K562 (cell line): ENCODE data around the gene EMP2. TPM values are rescaled to one million over a fixed set of nuclear protein-coding genes. Genes with fewer than 3 reads are reported as not detected.

Experiments used
- CHD1 ChIP-seq: fragments of 200-600 bp; sonication (generic); IDR thresholded peaks from one replicate; pipeline ENCODE4 v1.6.1; 2012; ENCODE audit warnings: mild to moderate bottlenecking, moderate library complexity, low read length, inconsistent platforms
- DEAF1 ChIP-seq: fragments of 450-650 bp; formaldehyde crosslinking; IDR thresholded peaks from 2 replicates; pipeline ENCODE4 v1.4.0; 2020; ENCODE audit warnings: mild to moderate bottlenecking, moderate library complexity
- GABPA ChIP-seq: fragments of 200-800 bp; sonication (Bioruptor generic); conservative IDR thresholded peaks from 2 replicates; pipeline ENCODE4 v1.6.1; 2016; ENCODE audit warnings: low read depth, missing genetic modification characterization, missing compliant biosample characterization
- HLTF ChIP-seq: fragments of 450-650 bp; IDR thresholded peaks from 2 replicates; pipeline ENCODE4 v1.6.1; 2016
- HSF4 ChIP-seq: fragments of 250-450 bp; sonication (Bioruptor Pico); IDR thresholded peaks from 2 replicates; pipeline ENCODE4 v2.1.2; 2022; ENCODE audit warnings: mild to moderate bottlenecking, moderate library complexity, borderline replicate concordance
- JUN ChIP-seq, 2 experiments: sonication (generic) in 1 of 2; formaldehyde crosslinking in 1 of 2; IDR thresholded peaks; 2 replicates each; pipeline versions ENCODE4 v1.6.1 to v1.8.0; 2012 to 2022; ENCODE audit warnings: borderline replicate concordance in 2 of 2, mild to moderate bottlenecking in 2 of 2, improper control_type of control experiment in 1 of 2, low read depth in 1 of 2, low read length in 1 of 2, missing genetic modification reagents in 1 of 2
- PBX2 ChIP-seq, 2 experiments: IDR thresholded peaks in 1 of 2; conservative IDR thresholded peaks in 1 of 2; 2 replicates each; pipeline ENCODE4 v1.6.1; 2016; ENCODE audit warnings: low read depth in 2 of 2, mild to moderate bottlenecking in 1 of 2, missing compliant biosample characterization in 1 of 2, missing genetic modification characterization in 1 of 2, moderate library complexity in 1 of 2
- POLR2G ChIP-seq: fragments of 200-400 bp; formaldehyde crosslinking; IDR thresholded peaks from 2 replicates; pipeline ENCODE4 v1.6.1; 2017; ENCODE audit warnings: low read depth, mild to moderate bottlenecking, antibody characterized with exemption, low read length, moderate library complexity
- RBFOX2 ChIP-seq: fragments of 200-400 bp; formaldehyde crosslinking; IDR thresholded peaks from 2 replicates; pipeline ENCODE4 v1.6.1; 2017; ENCODE audit warnings: low read depth, mild to moderate bottlenecking, low read length, moderate library complexity
- REST ChIP-seq, 2 experiments: fragments of 450-650 bp; formaldehyde crosslinking in 1 of 2; IDR thresholded peaks; 2 replicates each; pipeline versions ENCODE4 v1.4.0 to v1.6.1; 2014 to 2020; ENCODE audit warnings: mild to moderate bottlenecking in 2 of 2, borderline replicate concordance in 1 of 2, low read depth in 1 of 2
- SMC3 ChIP-seq: conservative IDR thresholded peaks from 2 replicates; pipeline ENCODE4 v1.6.1; 2011; ENCODE audit warnings: low read depth, low read length, improper control_type of control experiment; ENCODE audit not compliant: insufficient read depth
- U2AF2 ChIP-seq: fragments of 200-400 bp; formaldehyde crosslinking; optimal IDR thresholded peaks from 2 replicates; pipeline ENCODE3; 2017; ENCODE audit warnings: low read depth, mild to moderate bottlenecking, low read length
- ZKSCAN1 ChIP-seq: fragments of 150-350 bp; IDR thresholded peaks from 2 replicates; pipeline ENCODE4 v1.6.1; 2016; ENCODE audit warnings: low read depth, low read length
- ZNF586 ChIP-seq: fragments of 450-650 bp; formaldehyde crosslinking; conservative IDR thresholded peaks from 2 replicates; pipeline ENCODE4 v1.4.0; 2020; ENCODE audit warnings: mild to moderate bottlenecking, moderate library complexity
- polyA plus RNA-seq, 8 experiments: library from polyadenylated mRNA; depleted of rRNA in 4 of 8; stranded (reverse) in 5 of 8; unstranded in 3 of 8; fragments of >200 nt; fragmentation: Nextera tagmentation in 2 of 8; fragmentation: Illumina TruSeq in 1 of 8; extraction: Ambion mirVana in 2 of 8; extraction: Trizol in 1 of 8; gene quantifications; 2 replicates each; pipeline versions ENCODE4 v1.2.1 to v1.2.3, GENCODE V29; 2011 to 2014; ENCODE audit warnings: inconsistent platforms in 1 of 8, missing spikeins in 1 of 8
- total RNA-seq, 7 experiments: library from RNA; depleted of rRNA in 6 of 7; stranded (reverse); fragments of >200 nt in 6 of 7; fragmentation: Illumina TruSeq in 2 of 7; extraction: Trizol in 2 of 7; gene quantifications; 2 replicates each; pipeline versions ENCODE4 v1.2.1 to v1.2.3, GENCODE V29; 2011 to 2021; ENCODE audit warnings: low replicate concordance in 1 of 7

EMP2 gene
- total and polyA plus RNA-seq, 9 of the 15 experiments (the other 6 are each of a cell fraction or from before 2014, with no cell fraction given) = 0.73 to 6.2 (median 3.1) TPM

GRCh38 chr16:10514369-10515055 is 65.9 kb downstream of the EMP2 start (continued):
- peak; percentile 73 for TF ChIP-seq REST (IDR thresholded peaks at IDR 0.05; ENCODE audit: borderline replicate concordance)
- TF ChIP-seq REST (CRISPR knock-in tag; IDR thresholded peaks at IDR 0.05; ENCODE audit: low read depth) = no peak
- TF ChIP-seq CHD1 = no peak
- TF ChIP-seq ZNF586 = no peak
- no peak for TF ChIP-seq PBX2 (CRISPR knock-in tag; IDR thresholded peaks at IDR 0.05; ENCODE audit: low read depth)
- no peak for TF ChIP-seq PBX2 (tag; conservative IDR thresholded peaks at IDR 0.05; ENCODE audit: low read depth)
- TF ChIP-seq POLR2G = no peak
- TF ChIP-seq HSF4 = no peak
- no peak for TF ChIP-seq HLTF
- peak; percentile 74 for TF ChIP-seq SMC3
- TF ChIP-seq U2AF2 = no peak
- TF ChIP-seq DEAF1 (CRISPR knock-in tag) = peak; percentile 44
- TF ChIP-seq ZKSCAN1 = no peak
- TF ChIP-seq RBFOX2 = no peak
- TF ChIP-seq JUN (IDR thresholded peaks at IDR 0.05; ENCODE audit: borderline replicate concordance, low read depth, low read length) = no peak
- no peak for TF ChIP-seq JUN (CRISPR knock-in tag; IDR thresholded peaks at IDR 0.05; ENCODE audit: borderline replicate concordance)
- TF ChIP-seq GABPA (tag) = no peak
